Right lobe of liver (tissue), 6 donors: ENCODE results near the gene ZNF385B. TPM values are rescaled to one million over a fixed set of nuclear protein-coding genes. Genes with fewer than 3 reads are reported as not detected.
A peak's percentile ranks its signal among the peaks of the same experiment; 100 is the strongest.

ENCODE experiments used
- ATAC-seq, 4 donors: fragments of 200-7000 bp; cut with Tn5 transposase; one replicate each; pipeline ENCODE4 v1.9.1; 2020; ENCODE audit warnings: mild to moderate bottlenecking in 4 of 4, moderate library complexity in 4 of 4
- DNase-seq, 3 donors: peaks; one replicate each; pipeline ENCODE4 v3.0.0-alpha.2; 2020
- H3K27ac ChIP-seq, 3 donors: fragments of 200-600 bp; one replicate each; pipeline ENCODE4 v1.8.0; 2022
- H3K27me3 ChIP-seq, 2 donors: fragments of 200-600 bp; one replicate each; pipeline ENCODE4 v1.8.0; 2022
- H3K36me3 ChIP-seq, 4 donors: fragments of 200-600 bp; sonication (generic) in 1 of 4; one replicate each; pipeline versions ENCODE4 v1.5.1 to v1.8.0; 2017 to 2022; ENCODE audit warnings: control low read depth in 1 of 4
- H3K4me1 ChIP-seq, 4 donors: fragments of 200-600 bp; sonication (generic) in 1 of 4; one replicate each; pipeline versions ENCODE4 v1.5.1 to v1.8.0; 2017 to 2022; ENCODE audit warnings: control low read depth in 1 of 4
- H3K4me3 ChIP-seq, 3 donors: fragments of 200-600 bp; one replicate each; pipeline ENCODE4 v1.8.0; 2022
- H3K9me3 ChIP-seq, 4 donors: fragments of 200-600 bp; sonication (generic) in 1 of 4; one replicate each; pipeline versions ENCODE4 v1.5.1 to v1.8.0; 2017 to 2022; ENCODE audit warnings: control low read depth in 1 of 4
- CTCF ChIP-seq, 4 donors: fragments of 200-600 bp in 3 of 4; fragments of 450-650 bp in 1 of 4; IDR thresholded peaks; one replicate each; pipeline versions ENCODE4 v1.5.1 to v1.8.0; 2016 to 2022; ENCODE audit warnings: antibody characterized with exemption in 4 of 4, mild to moderate bottlenecking in 2 of 4
- POLR2A ChIP-seq: fragments of 450-650 bp; IDR thresholded peaks from one replicate; pipeline ENCODE4 v1.6.1; 2017; ENCODE audit warnings: antibody characterized with exemption, mild to moderate bottlenecking
- WGBS: methylation state at CpG from one replicate; pipeline ENCODE4 v1.1.6; 2018; ENCODE audit warnings: low coverage, low lambda C conversion rate; ENCODE audit not compliant: insufficient coverage; ENCODE audit errors: missing lambda C conversion rate; 5-methylcytosine and 5-hydroxymethylcytosine counted together
- intact Hi-C, 2 donors: fragments of 100-400 bp; cut with DNase I; formaldehyde crosslinking; loops; one replicate each; pipeline versions ENCODE4 v1.11.2 to v1.14.1; 2022
- total RNA-seq, 6 experiments: library from RNA; depleted of rRNA in 2 of 6; stranded (reverse); fragments of >200 nt in 2 of 6; fragmentation: NEBNext Ultra II Directional in 3 of 6; extraction: Animal tissue kit (Norgen Biotek cat#: 25700) in 3 of 6; gene quantifications; one replicate each; pipeline versions ENCODE4 v1.1.0 to v1.2.4, GENCODE V29; 2016 to 2023
- donor health status: DM: no; HTN: yes; CAD: no.
- donor health status: DM: no; HTN: no; CAD: no.
- donor health status: DM: no; HTN: no; CAD: no.
- donor health status: DM: no; HTN: yes; CAD: no.
- donor health status: DM: no; HTN: yes; CAD: no.

Gene ZNF385B
- total RNA-seq, 6 experiments from 2014 or later, result 3.9 to 15.7 (median 5.9) TPM

DNA sequence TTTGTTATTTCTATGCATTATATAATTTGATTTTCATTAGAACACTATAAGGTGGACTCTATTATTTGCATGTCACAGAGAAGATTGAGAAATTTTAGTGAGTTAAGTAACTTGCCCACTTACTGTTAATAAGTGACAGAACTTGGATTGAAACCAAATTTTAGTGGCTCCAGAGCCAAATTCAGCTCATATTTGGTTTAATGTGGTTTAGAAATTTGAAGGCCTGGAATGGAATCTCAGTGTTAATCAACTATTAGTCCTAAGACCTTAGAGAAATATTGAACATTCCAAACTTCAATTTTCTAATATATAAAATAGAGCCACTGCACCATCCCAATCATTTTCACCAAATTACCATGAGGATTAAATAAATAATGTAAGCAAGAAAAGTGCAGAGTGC, 281.6 kb downstream of the ZNF385B start:
- Histone ChIP-seq H3K4me1 (peaks cover 0 to 56% (median 16%) of the 10 kb centered on the region in 4 donors), H3K36me3 (no peaks in the 10 kb centered on the region), H3K27me3 (no peaks in the 10 kb centered on the region), H3K9me3 (no peaks in the 10 kb centered on the region), H3K4me3 (no peak overlapping the region), H3K27ac (peak overlapping the region in 2 of 3 donors; percentile 79 to 87)
- no peak for TF ChIP-seq CTCF (IDR thresholded peaks at IDR 0.05)
- no peak for TF ChIP-seq POLR2A
- DNase-seq, result no peak
- ATAC-seq, result peak; percentile 65 to 81 (median 67)
- intact Hi-C loops, result no loop called here

DNA sequence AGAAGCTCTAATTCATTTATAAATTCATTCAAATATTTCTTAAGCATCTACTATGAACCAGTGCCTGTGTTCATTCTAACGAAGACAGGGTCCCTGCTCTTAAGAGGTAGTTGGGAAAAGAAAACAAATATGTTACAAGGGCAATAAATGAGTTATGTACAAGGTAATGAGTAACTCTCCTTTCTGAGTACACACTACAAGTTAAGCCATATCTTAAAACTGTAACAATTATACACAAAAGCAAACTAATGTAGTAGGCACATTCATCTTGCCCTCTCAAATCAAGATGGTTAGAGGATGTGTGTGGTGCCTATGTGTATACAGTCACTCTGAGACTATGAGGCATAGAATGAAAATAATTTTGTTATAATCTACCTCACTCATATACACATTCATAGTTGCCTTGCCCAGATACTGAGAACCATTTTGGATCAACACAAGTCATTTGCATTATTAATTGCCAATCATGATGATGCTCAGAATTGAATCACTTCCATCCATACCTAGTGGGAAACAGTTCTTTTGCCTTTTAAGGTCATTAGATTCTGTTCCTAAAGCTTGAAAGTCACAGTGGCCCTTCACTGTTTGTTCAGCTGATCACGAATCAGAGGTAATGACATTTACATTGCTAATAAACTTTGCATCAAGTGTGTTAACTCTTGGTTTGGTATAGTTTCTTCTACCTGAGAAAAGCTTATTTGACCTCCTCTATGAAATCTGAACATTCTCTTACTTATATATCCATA, 283.1 kb downstream of the ZNF385B start:
- no peaks in the 10 kb centered on the region for H3K36me3 ChIP-seq
- H3K27ac ChIP-seq, result peak overlapping the region in 2 of 3 donors; percentile 49 to 87
- WGBS, result 28% methylated on average over 2 of the region's 2 CpGs
- H3K4me3 ChIP-seq, result no peak overlapping the region
- ATAC-seq, result no peak
- DNase-seq, result no peak
- TF ChIP-seq CTCF (IDR thresholded peaks at IDR 0.05) (no peak), POLR2A (no peak)
- H3K9me3 ChIP-seq, result no peaks in the 10 kb centered on the region
- no peaks in the 10 kb centered on the region for H3K27me3 ChIP-seq
- peaks cover 0 to 62% (median 18%) of the 10 kb centered on the region in 4 donors for H3K4me1 ChIP-seq
- intact Hi-C loops, result no loop called here

GRCh38 chr2:179574061-179574519, 287.3 kb downstream of the ZNF385B start:
- peaks cover 0 to 58% (median 12%) of the 10 kb centered on the region in 4 donors for H3K4me1 ChIP-seq
- no peaks in the 10 kb centered on the region for H3K9me3 ChIP-seq
- TF ChIP-seq POLR2A, result no peak
- no peak for TF ChIP-seq CTCF (IDR thresholded peaks at IDR 0.05)
- H3K27ac ChIP-seq, result peak overlapping the region in 2 of 3 donors; percentile 66 to 79
- no peaks in the 10 kb centered on the region for H3K27me3 ChIP-seq
- H3K36me3 ChIP-seq, result no peaks in the 10 kb centered on the region
- DNase-seq, result no peak
- ATAC-seq, result peak; percentile 78 to 90 (median 86)
- 19% methylated on average over 3 of the region's 3 CpGs for WGBS
- intact Hi-C loops, result no loop called here
- peak overlapping the region in 1 of 3 donors; percentile 19 for H3K4me3 ChIP-seq

- 28% methylated on average over 1 of the region's 2 CpGs for WGBS
- TF ChIP-seq POLR2A (no peak), CTCF (IDR thresholded peaks at IDR 0.05) (no peak)
- Histone ChIP-seq H3K4me3 (no peak overlapping the region), H3K27ac (peak overlapping the region in 1 of 3 donors; percentile 63), H3K4me1 (peaks cover 0 to 46% (median 8%) of the 10 kb centered on the region in 4 donors), H3K36me3 (no peaks in the 10 kb centered on the region), H3K9me3 (no peaks in the 10 kb centered on the region), H3K27me3 (no peaks in the 10 kb centered on the region)
- intact Hi-C loops, result no loop called here
- peak in 1 of 4 donors; percentile 27 for ATAC-seq
- DNase-seq, result no peak
These were observed 288.9 kb downstream of the ZNF385B start for GRCh38 chr2:179572544-179572943.
